OCI-LY1 (cell line): ENCODE data around the gene TRPC4AP.

ENCODE experiments used
- H2AFZ ChIP-seq: fragments of 200-600 bp; sonication (generic), shearing (Covaris generic); 2 replicates; pipeline ENCODE4 v1.6.0; 2014; ENCODE audit warnings: antibody characterized with exemption, mild to moderate bottlenecking, low read length
- H3F3A ChIP-seq: fragments of 200-600 bp; sonication (generic), shearing (Covaris generic); 2 replicates; pipeline ENCODE4 v1.6.0; 2014; ENCODE audit warnings: mild to moderate bottlenecking, antibody characterized with exemption, low read length, moderate library complexity; ENCODE audit not compliant: insufficient read depth
- H3K27ac ChIP-seq: fragments of 200-600 bp; sonication (generic); 2 replicates; pipeline ENCODE4 v1.5.1; 2014; ENCODE audit warnings: low read length, mixed run types, mild to moderate bottlenecking, low read depth; ENCODE audit not compliant: poor library complexity, severe bottlenecking
- H3K27me3 ChIP-seq: fragments of 200-600 bp; sonication (generic); 2 replicates; pipeline ENCODE4 v1.6.0; 2014; ENCODE audit warnings: antibody characterized with exemption, mild to moderate bottlenecking, low read length, moderate library complexity; ENCODE audit not compliant: insufficient read depth
- H3K36me3 ChIP-seq: fragments of 200-600 bp; sonication (generic); 2 replicates; pipeline ENCODE4 v1.6.1; 2014; ENCODE audit warnings: mild to moderate bottlenecking, antibody characterized with exemption, low read length, moderate library complexity, mixed read lengths; ENCODE audit not compliant: insufficient read depth
- H3K4me1 ChIP-seq: fragments of 200-600 bp; sonication (generic); 2 replicates; pipeline ENCODE4 v1.5.1; 2014; ENCODE audit warnings: mild to moderate bottlenecking, low read length, moderate library complexity; ENCODE audit not compliant: insufficient read depth, severe bottlenecking
- H3K4me2 ChIP-seq: fragments of 200-600 bp; sonication (generic), shearing (Covaris generic); 2 replicates; pipeline ENCODE4 v1.6.1; 2014; ENCODE audit warnings: low read length
- H3K4me3 ChIP-seq: fragments of 200-600 bp; sonication (generic); 2 replicates; pipeline ENCODE4 v1.5.1; 2014; ENCODE audit warnings: low read length, low read depth, mild to moderate bottlenecking, mixed read lengths; ENCODE audit not compliant: poor library complexity, severe bottlenecking
- H3K79me2 ChIP-seq: fragments of 200-600 bp; shearing (Covaris generic); 2 replicates; pipeline ENCODE4 v1.6.1; 2016; ENCODE audit warnings: mixed run types, low read length, mixed read lengths; ENCODE audit not compliant: insufficient read depth
- H3K9ac ChIP-seq: fragments of 200-600 bp; sonication (generic), shearing (Covaris generic); 2 replicates; pipeline ENCODE4 v1.6.1; 2014; ENCODE audit warnings: mild to moderate bottlenecking, low read length, mixed read lengths
- H3K9me2 ChIP-seq: fragments of 200-600 bp; sonication (generic), shearing (Covaris generic); 2 replicates; pipeline ENCODE4 v1.6.1; 2014; ENCODE audit warnings: low read depth, mild to moderate bottlenecking, low read length, mixed read lengths
- H3K9me3 ChIP-seq: fragments of 200-600 bp; shearing (Covaris generic); 2 replicates; pipeline ENCODE4 v1.6.1; 2014; ENCODE audit warnings: low read length, mixed read lengths
- H4K20me1 ChIP-seq: fragments of 200-600 bp; sonication (generic), shearing (Covaris generic); 2 replicates; pipeline ENCODE4 v1.6.0; 2016; ENCODE audit warnings: mild to moderate bottlenecking, low read length; ENCODE audit not compliant: insufficient read depth
- CTCF ChIP-seq: fragments of 200-600 bp; sonication (generic), shearing (Covaris generic); IDR thresholded peaks from 2 replicates; pipeline ENCODE4 v1.5.1; 2017; ENCODE audit warnings: mild to moderate bottlenecking, antibody characterized with exemption, low read length, moderate library complexity, mixed read lengths
- EZH2 ChIP-seq: fragments of 200-600 bp; sonication (generic), shearing (Covaris generic); IDR thresholded peaks from 2 replicates; pipeline ENCODE4 v1.8.0; 2017; ENCODE audit warnings: borderline replicate concordance, mixed run types, mild to moderate bottlenecking, antibody characterized with exemption, low read length, moderate library complexity, mixed read lengths

TRPC4AP gene

GRCh38 chr20:34989118-34989517, 103.5 kb downstream of the TRPC4AP start:
- Histone ChIP-seq H3K4me3 (no peak overlapping the region), H3F3A (no peaks in the 10 kb centered on the region), H3K27me3 (no peaks in the 10 kb centered on the region), H3K36me3 (no peaks in the 10 kb centered on the region; the same call in 1 of the 2 replicates), H2AFZ (no peak overlapping the region), H3K9me2 (no peaks in the 10 kb centered on the region), H3K27ac (no peak overlapping the region), H3K4me1 (no peaks in the 10 kb centered on the region), H3K9ac (no peak overlapping the region), H3K9me3 (no peaks in the 10 kb centered on the region), H4K20me1 (no peaks in the 10 kb centered on the region), H3K4me2 (no peak overlapping the region), H3K79me2 (no peaks in the 10 kb centered on the region)
- TF ChIP-seq CTCF = no peak
- no peak for TF ChIP-seq EZH2

- Histone ChIP-seq H3K9ac (no peak overlapping the region), H3K79me2 (no peaks in the 10 kb centered on the region), H3K27me3 (no peaks in the 10 kb centered on the region), H3K4me2 (no peak overlapping the region), H2AFZ (no peak overlapping the region), H3K4me3 (no peak overlapping the region), H4K20me1 (no peaks in the 10 kb centered on the region), H3K9me3 (no peaks in the 10 kb centered on the region), H3K36me3 (no peaks in the 10 kb centered on the region; the same call in 1 of the 2 replicates), H3F3A (no peaks in the 10 kb centered on the region), H3K9me2 (no peaks in the 10 kb centered on the region), H3K4me1 (no peaks in the 10 kb centered on the region), H3K27ac (no peak overlapping the region)
- TF ChIP-seq CTCF (no peak), EZH2 (no peak)
These were observed 104.4 kb downstream of the TRPC4AP start for GRCh38 chr20:34988191-34988540.

GRCh38 chr20:34987288-34988190, 105.1 kb downstream of the TRPC4AP start:
- Histone ChIP-seq H3K79me2 (no peaks in the 10 kb centered on the region), H3K27me3 (no peaks in the 10 kb centered on the region), H3K4me1 (no peaks in the 10 kb centered on the region), H3K9me2 (no peaks in the 10 kb centered on the region), H4K20me1 (no peaks in the 10 kb centered on the region), H3K9ac (no peak overlapping the region), H2AFZ (no peak overlapping the region), H3K27ac (no peak overlapping the region), H3K36me3 (no peaks in the 10 kb centered on the region; the same call in 1 of the 2 replicates), H3K4me3 (no peak overlapping the region), H3K4me2 (no peak overlapping the region), H3K9me3 (no peaks in the 10 kb centered on the region), H3F3A (no peaks in the 10 kb centered on the region)
- no peak for TF ChIP-seq EZH2
